Endothelial cell of umbilical vein (primary cell): ENCODE measurements around the gene RNF213. TPM values are rescaled to one million over a fixed set of nuclear protein-coding genes. Genes with fewer than 3 reads are reported as not detected.
A peak's percentile ranks its signal among the peaks of the same experiment; 100 is the strongest.

ENCODE experiments used
- BruUV-seq: library from RNA; stranded (reverse); fragments of 400-500 nt; replicated peaks from 2 replicates; lab custom pipeline; 2021; lab: Mats Ljungman, UMichigan
- CTCF ChIA-PET: fragments of 300-600, 350-600 bp; sonication (Branson Sonifier 250); formaldehyde crosslinking; loops from one replicate; lab custom pipeline; 2021; ENCODE audit warnings: antibody characterized with exemption, inconsistent platforms; lab: Charles Lee
- POLR2A ChIA-PET: fragments of 300-600, 350-600 bp; sonication (Branson Sonifier 250); formaldehyde crosslinking; loops from one replicate; lab custom pipeline; 2021; ENCODE audit warnings: antibody characterized with exemption, inconsistent platforms; lab: Charles Lee
- DNase-seq: peaks from one replicate; pipeline ENCODE4 v3.0.0-alpha.2; 2011; ENCODE audit warnings: low read depth, low spot score
- FAIRE-seq: peaks from 2 replicates; lab custom pipeline; 2011; peaks lifted over from hg19 to GRCh38; lab: Jason Lieb, UNC
- H2AFZ ChIP-seq: 2 replicates; pipeline ENCODE4 v1.6.0; 2012; ENCODE audit warnings: low read depth, low read length, control low read depth, inconsistent platforms
- H3K27ac ChIP-seq: 2 replicates; pipeline ENCODE4 v1.5.1; 2011; ENCODE audit warnings: low read depth, mild to moderate bottlenecking, control low read depth, low read length, moderate library complexity; ENCODE audit not compliant: insufficient read depth
- H3K27me3 ChIP-seq, 2 experiments: 2 replicates each; pipeline versions ENCODE4 v1.6.0 to v1.6.1; 2011; ENCODE audit warnings: low read length in 2 of 2, mixed read lengths in 1 of 2; ENCODE audit not compliant: control insufficient read depth in 2 of 2, insufficient read depth in 2 of 2
- H3K36me3 ChIP-seq, 2 experiments: 2 replicates in 1 of 2; 3 replicates in 1 of 2; pipeline ENCODE4 v1.5.1; 2011; ENCODE audit warnings: low read length in 2 of 2, mild to moderate bottlenecking in 1 of 2, moderate library complexity in 1 of 2; ENCODE audit not compliant: control insufficient read depth in 2 of 2, insufficient read depth in 2 of 2; ENCODE audit errors: extremely low read depth in 1 of 2
- H3K4me1 ChIP-seq: 3 replicates; pipeline ENCODE4 v1.5.1; 2011; ENCODE audit warnings: mild to moderate bottlenecking, low read length; ENCODE audit not compliant: control insufficient read depth, insufficient read depth; ENCODE audit errors: extremely low read depth
- H3K4me2 ChIP-seq: 2 replicates; pipeline ENCODE4 v1.6.1; 2011; ENCODE audit warnings: low read length, control low read depth, mixed read lengths; ENCODE audit not compliant: insufficient read depth
- H3K4me3 ChIP-seq, 3 experiments: fragments of 200-600 bp in 1 of 3; sonication (generic), shearing (Covaris generic) in 1 of 3; replicated peaks in 1 of 3; 2 replicates each; pipeline ENCODE4 v1.5.1; 2011 to 2016; ENCODE audit warnings: control low read depth in 3 of 3, low read length in 3 of 3, mild to moderate bottlenecking in 2 of 3, inconsistent platforms in 1 of 3, low read depth in 1 of 3, moderate library complexity in 1 of 3; ENCODE audit not compliant: insufficient read depth in 1 of 3
- H3K79me2 ChIP-seq: 2 replicates; pipeline ENCODE4 v1.6.0; 2012; ENCODE audit warnings: low read length, inconsistent platforms; ENCODE audit not compliant: control insufficient read depth, insufficient read depth
- H3K9ac ChIP-seq: replicated peaks from 2 replicates; pipeline ENCODE3; 2011; ENCODE audit warnings: low read length, control low read depth; ENCODE audit not compliant: insufficient read depth; ENCODE audit errors: extremely low read depth
- H3K9me1 ChIP-seq: replicated peaks from 3 replicates; pipeline ENCODE4 v1.6.0; 2011; ENCODE audit warnings: mild to moderate bottlenecking, low read length; ENCODE audit not compliant: control insufficient read depth, insufficient read depth; ENCODE audit errors: extremely low read depth
- H3K9me3 ChIP-seq: replicated peaks from 2 replicates; pipeline ENCODE4 v1.5.1; 2012; ENCODE audit warnings: low read length, inconsistent platforms; ENCODE audit not compliant: control insufficient read depth, insufficient read depth
- H4K20me1 ChIP-seq: replicated peaks from 2 replicates; pipeline ENCODE3; 2011; ENCODE audit warnings: mild to moderate bottlenecking, low read length; ENCODE audit not compliant: control insufficient read depth, insufficient read depth; ENCODE audit errors: extremely low read depth
- CTCF ChIP-seq, 2 donors: IDR thresholded peaks; 1 replicate in 1 of 2; 2 replicates in 1 of 2; pipeline ENCODE4 v1.5.1; 2011; ENCODE audit warnings: low read length in 2 of 2, mild to moderate bottlenecking in 2 of 2, moderate library complexity in 2 of 2, control low read depth in 1 of 2, inconsistent platforms in 1 of 2, low read depth in 1 of 2; ENCODE audit not compliant: insufficient read depth in 1 of 2; ENCODE audit errors: extremely low read depth in 1 of 2
- FOS ChIP-seq: IDR thresholded peaks from 2 replicates; pipeline ENCODE4 v1.6.1; 2011; ENCODE audit warnings: mild to moderate bottlenecking, low read length, moderate library complexity, borderline replicate concordance; ENCODE audit not compliant: insufficient read depth
- GATA2 ChIP-seq: IDR thresholded peaks from 2 replicates; pipeline ENCODE4 v1.7.0; 2011; ENCODE audit warnings: low read depth, mild to moderate bottlenecking, moderate library complexity, mixed read lengths, low read length; ENCODE audit not compliant: insufficient read length, insufficient read depth
- JUN ChIP-seq: IDR thresholded peaks from 2 replicates; pipeline ENCODE4 v1.6.1; 2011; ENCODE audit warnings: borderline replicate concordance, low read depth; ENCODE audit not compliant: insufficient read length, insufficient read depth
- MYC ChIP-seq: IDR thresholded peaks from one replicate; pipeline ENCODE4 v1.6.1; 2011; ENCODE audit warnings: mild to moderate bottlenecking, low read depth, low read length
- POLR2AphosphoS5 ChIP-seq: IDR thresholded peaks from 2 replicates; pipeline ENCODE4 v1.6.1; 2012; ENCODE audit warnings: low read depth, mild to moderate bottlenecking, control low read depth, low read length, moderate library complexity; ENCODE audit not compliant: insufficient read depth
- dilution Hi-C: fragments of 300-500 bp; cut with MboI; formaldehyde crosslinking; loops from one replicate; pipeline ENCODE4 v1.15.0; 2019; ENCODE audit warnings: low sequenced_read_pairs; ENCODE audit not compliant: extremely low pct_ligation_motif_present
- intact Hi-C: fragments of 100-400 bp; cut with micrococcal nuclease; formaldehyde crosslinking; loops from one replicate; pipeline ENCODE4 v1.10.0; 2022
- polyA plus RNA-seq, 4 experiments: library from polyadenylated mRNA; depleted of rRNA in 3 of 4; stranded (reverse) in 3 of 4; unstranded in 1 of 4; fragments of >200 nt; gene quantifications; 2 replicates each; pipeline versions ENCODE4 v1.2.1 to v1.2.3, GENCODE V29; 2011 to 2012; ENCODE audit warnings: missing spikeins in 1 of 4
- total RNA-seq: library from RNA; stranded (reverse); gene quantifications from 2 replicates; pipeline ENCODE4 v1.2.3, GENCODE V29; 2021

Gene RNF213
- total and polyA plus RNA-seq, 2 donors (not counting 3 experiments of a cell fraction or from before 2014, with no cell fraction given), result 36.5 to 116 TPM

GRCh38 chr17:80396157-80397033 lies 135.7 kb downstream of the RNF213 start:
- H3K79me2 ChIP-seq, result no peaks in the 10 kb centered on the region
- CTCF ChIA-PET, result no interaction called here
- dilution Hi-C loops, result no loop called here

More at GRCh38 chr17:80396157-80397033, 135.7 kb downstream of the RNF213 start:
- no peak overlapping the region for H2AFZ ChIP-seq
- no peaks in the 10 kb centered on the region for H3K9me3 ChIP-seq
- TF ChIP-seq MYC (no peak), CTCF (IDR thresholded peaks at IDR 0.05; ENCODE audit: extremely low read depth in 1 of 2, insufficient read depth in 1 of 2, low read depth in 1 of 2, low read length in 2 of 2) (no peak), GATA2 (no peak), FOS (no peak), JUN (no peak), POLR2AphosphoS5 (peak; percentile 13)
- FAIRE-seq (no peak), DNase-seq (no peak)
- intact Hi-C loops, result no loop called here
- POLR2A ChIA-PET, result no interaction called here
- H3K9ac ChIP-seq, result no peak overlapping the region
- no peaks in the 10 kb centered on the region for H3K9me1 ChIP-seq
- no peak overlapping the region for H3K27ac ChIP-seq
- no peaks in the 10 kb centered on the region for H3K4me1 ChIP-seq
- no TSS peak for BruUV-seq
- H4K20me1 ChIP-seq, result no peaks in the 10 kb centered on the region
- H3K27me3 ChIP-seq, result no peaks in the 10 kb centered on the region
- H3K4me2 ChIP-seq, result no peak overlapping the region
- H3K4me3 ChIP-seq, result no peak overlapping the region
- H3K36me3 ChIP-seq, result peaks cover 5 to 10% of the 10 kb centered on the region in 2 experiments
